Colonic mucosa (tissue), 4 donors: ENCODE results near the gene HOXC10. TPM values are rescaled to one million over a fixed set of nuclear protein-coding genes. Genes with fewer than 3 reads are reported as not detected.

Experiments
- DNase-seq: peaks from one replicate; pipeline ENCODE4 v3.0.0-alpha.2; 2020
- H3K27ac ChIP-seq: fragments of 200-600 bp; one replicate; pipeline ENCODE4 v1.8.0; 2021
- H3K27me3 ChIP-seq: fragments of 200-600 bp; one replicate; pipeline ENCODE4 v1.8.0; 2021
- H3K36me3 ChIP-seq: fragments of 200-600 bp; one replicate; pipeline ENCODE4 v1.8.0; 2021
- H3K4me1 ChIP-seq: fragments of 200-600 bp; one replicate; pipeline ENCODE4 v1.8.0; 2021; ENCODE audit warnings: mild to moderate bottlenecking
- H3K4me3 ChIP-seq: fragments of 200-600 bp; one replicate; pipeline ENCODE4 v1.8.0; 2021
- H3K9ac ChIP-seq, 2 donors: one replicate each; pipeline ENCODE4 v1.7.0; 2013; ENCODE audit warnings: control low read depth in 2 of 2, low read depth in 2 of 2, low read length in 2 of 2
- H3K9me3 ChIP-seq: fragments of 200-600 bp; one replicate; pipeline ENCODE4 v1.8.0; 2021
- CTCF ChIP-seq: fragments of 200-600 bp; IDR thresholded peaks from one replicate; pipeline ENCODE4 v1.8.0; 2022; ENCODE audit warnings: antibody characterized with exemption, mild to moderate bottlenecking
- intact Hi-C: fragments of 100-400 bp; cut with DNase I; formaldehyde crosslinking; loops from one replicate; pipeline ENCODE4 v1.14.1; 2022
- total RNA-seq, 2 donors: library from RNA; stranded (reverse); fragmentation: NEBNext Ultra II Directional in 1 of 2; extraction: Animal tissue kit (Norgen Biotek cat#: 25700) in 1 of 2; gene quantifications; one replicate each; pipeline ENCODE4 v1.2.1, GENCODE V29; 2021
- donor health status: healthy.
- donor health status: DM: no; HTN: no; CAD: no.
- donor health status: DM: no; HTN: no; CAD: no.

Gene HOXC10
- total RNA-seq, 2 donors from 2014 or later, result not detected

GRCh38 chr12:53970451-53970850 is 14.5 kb upstream of the HOXC10 start:
- Histone ChIP-seq H3K36me3 (no peaks in the 10 kb centered on the region), H3K27ac (no peak overlapping the region), H3K4me3 (no peak overlapping the region), H3K9me3 (no peaks in the 10 kb centered on the region), H3K27me3 (peaks cover 99% of the 10 kb centered on the region), H3K9ac (no peak overlapping the region), H3K4me1 (no peaks in the 10 kb centered on the region)
- intact Hi-C loops, result no loop called here
- TF ChIP-seq CTCF, result no peak
- no peak for DNase-seq

GRCh38 chr12:53971129-53971528 is 13.8 kb upstream of the HOXC10 start:
- DNase-seq, result no peak
- no peak for TF ChIP-seq CTCF

GRCh38 chr12:53971686-53972085 is 13.3 kb upstream of the HOXC10 start:
- H3K27me3 ChIP-seq, result peaks cover 99% of the 10 kb centered on the region
- H3K9me3 ChIP-seq, result no peaks in the 10 kb centered on the region
- H3K36me3 ChIP-seq, result no peaks in the 10 kb centered on the region
- no peak overlapping the region for H3K27ac ChIP-seq
- no peak for TF ChIP-seq CTCF
- no peak overlapping the region for H3K4me3 ChIP-seq
- intact Hi-C loops, result no loop called here
- no peak for DNase-seq
- H3K9ac ChIP-seq, result no peak overlapping the region
- H3K4me1 ChIP-seq, result no peaks in the 10 kb centered on the region

More at GRCh38 chr12:53971129-53971528, 13.8 kb upstream of the HOXC10 start:
- Histone ChIP-seq H3K4me1 (no peaks in the 10 kb centered on the region), H3K27ac (no peak overlapping the region), H3K9ac (no peak overlapping the region), H3K4me3 (no peak overlapping the region), H3K27me3 (peaks cover 99% of the 10 kb centered on the region), H3K36me3 (no peaks in the 10 kb centered on the region), H3K9me3 (no peaks in the 10 kb centered on the region)
- intact Hi-C loops, result no loop called here

DNA sequence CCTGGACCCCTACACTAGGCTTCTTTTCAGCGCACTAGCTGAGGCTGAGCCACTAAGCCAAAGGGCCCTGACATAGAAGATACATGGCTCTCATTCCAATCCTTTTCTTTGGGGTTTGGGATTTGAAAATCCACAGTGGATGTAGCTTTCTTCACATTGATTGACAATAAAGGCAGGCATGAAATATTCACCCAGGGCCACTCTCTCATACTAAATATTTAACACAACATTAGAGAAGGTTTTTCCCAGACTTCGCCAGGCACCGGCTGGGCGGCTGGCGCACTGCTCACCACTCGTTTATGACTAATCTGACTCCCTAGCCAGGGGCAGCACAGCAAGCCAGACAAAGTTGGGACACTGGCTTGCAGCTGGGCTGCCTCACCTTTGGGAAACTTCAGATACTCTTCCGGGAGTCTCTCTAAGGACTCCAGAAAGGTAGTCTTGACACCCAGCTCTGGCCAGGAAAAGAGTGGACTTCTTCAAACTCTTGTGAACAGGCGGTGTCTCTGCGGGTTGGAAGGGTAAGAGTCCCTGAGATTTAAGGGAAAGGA is 12.7 kb upstream of the HOXC10 start:
- H3K9ac ChIP-seq, result no peak overlapping the region
- TF ChIP-seq CTCF, result no peak
- no peaks in the 10 kb centered on the region for H3K9me3 ChIP-seq
- H3K4me1 ChIP-seq, result no peaks in the 10 kb centered on the region
- intact Hi-C loops, result no loop called here
- H3K27me3 ChIP-seq, result peaks cover 99% of the 10 kb centered on the region
- H3K36me3 ChIP-seq, result no peaks in the 10 kb centered on the region
- H3K4me3 ChIP-seq, result no peak overlapping the region
- no peak for DNase-seq
- no peak overlapping the region for H3K27ac ChIP-seq

GRCh38 chr12:53972722-53973235 is 12.2 kb upstream of the HOXC10 start, which contains the start of gene HOXC11:
Gene HOXC11, plus strand, starts transcription at chr12:53973126. Its CDS starts 116 bp downstream, at chr12:53973242.
- Histone ChIP-seq H3K9me3 (no peaks in the 10 kb centered on the region), H3K4me1 (no peaks in the 10 kb centered on the region), H3K36me3 (no peaks in the 10 kb centered on the region), H3K4me3 (no peak within 1 kb of the TSS), H3K9ac (no peak within 1 kb of the TSS), H3K27ac (no peak within 1 kb of the TSS), H3K27me3 (peaks cover 99% of the 10 kb centered on the region)
- no peak for DNase-seq
- intact Hi-C loops, result no loop called here
- no peak for TF ChIP-seq CTCF
